ENCODE data around the gene HSPB7.
A peak's percentile ranks its signal among the peaks of the same experiment; 100 is the strongest.
"Not testable (repeated sequence)": the region's sequence is repeated elsewhere in the genome, so short reads cannot be mapped to it uniquely, and the experiment has no call there.

HSPB7 gene

GRCh38 chr1:16017461-16018303 is at the start of gene HSPB7:
TSS of gene HSPB7 (minus strand) at chr1:16018043. CDS start at chr1:16017963, 80 bp downstream.
- Histone ChIP-seq H3K4me1 (ENCODE audit: control insufficient read depth, insufficient read depth, low read length) (peaks cover 57% of the 10 kb centered on the region), H3K36me3 (ENCODE audit: control insufficient read depth, insufficient read depth, low read length) (no peaks in the 10 kb centered on the region)

GRCh38 chr1:16067127-16067768 is 49.4 kb upstream of the HSPB7 start:
- H3K27me3 ChIP-seq (ENCODE audit: control insufficient read depth, insufficient read depth, low read length), result no peaks in the 10 kb centered on the region
- no peak overlapping the region for H3K27ac ChIP-seq (ENCODE audit: low read depth, low read length)
- no peak overlapping the region for H3K4me3 ChIP-seq (ENCODE audit: low read length)
- no peaks in the 10 kb centered on the region for H3K4me1 ChIP-seq (ENCODE audit: control insufficient read depth, insufficient read depth, low read length)
- H3K36me3 ChIP-seq (ENCODE audit: control insufficient read depth, insufficient read depth, low read length), result no peaks in the 10 kb centered on the region
- H3K9ac ChIP-seq (ENCODE audit: low read length), result no peak overlapping the region

More at GRCh38 chr1:16017461-16018303, at the start of gene HSPB7:
- Histone ChIP-seq H3K27me3 (ENCODE audit: control insufficient read depth, insufficient read depth, low read length) (no peaks in the 10 kb centered on the region), H3K27ac (ENCODE audit: low read depth, low read length) (peak within 1 kb of the TSS; percentile 99), H3K4me3 (ENCODE audit: low read length) (peak within 1 kb of the TSS; percentile 72), H3K9ac (ENCODE audit: low read length) (peak within 1 kb of the TSS; percentile 96)

- Histone ChIP-seq H3K4me3 (ENCODE audit: low read length) (no peak overlapping the region), H3K9ac (ENCODE audit: low read length) (no peak overlapping the region), H3K27me3 (ENCODE audit: control insufficient read depth, insufficient read depth, low read length) (no peaks in the 10 kb centered on the region), H3K27ac (ENCODE audit: low read depth, low read length) (no peak overlapping the region), H3K4me1 (ENCODE audit: control insufficient read depth, insufficient read depth, low read length) (no peaks in the 10 kb centered on the region), H3K36me3 (ENCODE audit: control insufficient read depth, insufficient read depth, low read length) (no peaks in the 10 kb centered on the region)
Observed at GRCh38 chr1:16066245-16066644, 48.4 kb upstream of the HSPB7 start.

- H3K27me3 ChIP-seq (ENCODE audit: control insufficient read depth, insufficient read depth, low read length), result no peaks in the 10 kb centered on the region
- H3K4me3 ChIP-seq (ENCODE audit: low read length), result no peak overlapping the region
- no peak overlapping the region for H3K9ac ChIP-seq (ENCODE audit: low read length)
- no peaks in the 10 kb centered on the region for H3K4me1 ChIP-seq (ENCODE audit: control insufficient read depth, insufficient read depth, low read length)
- H3K27ac ChIP-seq (ENCODE audit: low read depth, low read length), result no peak overlapping the region
- no peaks in the 10 kb centered on the region for H3K36me3 ChIP-seq (ENCODE audit: control insufficient read depth, insufficient read depth, low read length)
Observed at GRCh38 chr1:16065269-16065576, 47.4 kb upstream of the HSPB7 start.

GRCh38 chr1:16064536-16065268 is 46.9 kb upstream of the HSPB7 start:
- H3K27me3 ChIP-seq (ENCODE audit: control insufficient read depth, insufficient read depth, low read length), result no peaks in the 10 kb centered on the region
- H3K9ac ChIP-seq (ENCODE audit: low read length), result no peak overlapping the region
- H3K27ac ChIP-seq (ENCODE audit: low read depth, low read length), result no peak overlapping the region
- no peaks in the 10 kb centered on the region for H3K4me1 ChIP-seq (ENCODE audit: control insufficient read depth, insufficient read depth, low read length)
- no peaks in the 10 kb centered on the region for H3K36me3 ChIP-seq (ENCODE audit: control insufficient read depth, insufficient read depth, low read length)
- H3K4me3 ChIP-seq (ENCODE audit: low read length), result no peak overlapping the region

GRCh38 chr1:16063921-16064320 is 46.1 kb upstream of the HSPB7 start:
- H3K27me3 ChIP-seq (ENCODE audit: control insufficient read depth, insufficient read depth, low read length), result no peaks in the 10 kb centered on the region
- no peak overlapping the region for H3K9ac ChIP-seq (ENCODE audit: low read length)
- H3K27ac ChIP-seq (ENCODE audit: low read depth, low read length), result no peak overlapping the region
- H3K36me3 ChIP-seq (ENCODE audit: control insufficient read depth, insufficient read depth, low read length), result no peaks in the 10 kb centered on the region
- no peaks in the 10 kb centered on the region for H3K4me1 ChIP-seq (ENCODE audit: control insufficient read depth, insufficient read depth, low read length)
- no peak overlapping the region for H3K4me3 ChIP-seq (ENCODE audit: low read length)

GRCh38 chr1:16063226-16063829 is 45.5 kb upstream of the HSPB7 start:
- Histone ChIP-seq H3K27ac (ENCODE audit: low read depth, low read length) (no peak overlapping the region), H3K4me3 (ENCODE audit: low read length) (no peak overlapping the region), H3K27me3 (ENCODE audit: control insufficient read depth, insufficient read depth, low read length) (no peaks in the 10 kb centered on the region), H3K36me3 (ENCODE audit: control insufficient read depth, insufficient read depth, low read length) (no peaks in the 10 kb centered on the region), H3K9ac (ENCODE audit: low read length) (no peak overlapping the region), H3K4me1 (ENCODE audit: control insufficient read depth, insufficient read depth, low read length) (no peaks in the 10 kb centered on the region)

GRCh38 chr1:16062687-16063075 is 44.8 kb upstream of the HSPB7 start:
- H3K4me3 ChIP-seq (ENCODE audit: low read length); H3K36me3 ChIP-seq (ENCODE audit: control insufficient read depth, insufficient read depth, low read length); H3K9ac ChIP-seq (ENCODE audit: low read length); H3K4me1 ChIP-seq (ENCODE audit: control insufficient read depth, insufficient read depth, low read length); H3K27ac ChIP-seq (ENCODE audit: low read depth, low read length); H3K27me3 ChIP-seq (ENCODE audit: control insufficient read depth, insufficient read depth, low read length): not testable (repeated sequence)

- H3K27ac ChIP-seq (ENCODE audit: low read depth, low read length); H3K27me3 ChIP-seq (ENCODE audit: control insufficient read depth, insufficient read depth, low read length); H3K36me3 ChIP-seq (ENCODE audit: control insufficient read depth, insufficient read depth, low read length); H3K4me3 ChIP-seq (ENCODE audit: low read length); H3K4me1 ChIP-seq (ENCODE audit: control insufficient read depth, insufficient read depth, low read length); H3K9ac ChIP-seq (ENCODE audit: low read length): not testable (repeated sequence)
Observed at GRCh38 chr1:16061989-16062686, 44.3 kb upstream of the HSPB7 start.

- no peak overlapping the region for H3K27ac ChIP-seq (ENCODE audit: low read depth, low read length)
- no peaks in the 10 kb centered on the region for H3K27me3 ChIP-seq (ENCODE audit: control insufficient read depth, insufficient read depth, low read length)
- no peaks in the 10 kb centered on the region for H3K36me3 ChIP-seq (ENCODE audit: control insufficient read depth, insufficient read depth, low read length)
- no peak overlapping the region for H3K4me3 ChIP-seq (ENCODE audit: low read length)
- no peaks in the 10 kb centered on the region for H3K4me1 ChIP-seq (ENCODE audit: control insufficient read depth, insufficient read depth, low read length)
- no peak overlapping the region for H3K9ac ChIP-seq (ENCODE audit: low read length)
Observed at GRCh38 chr1:16061266-16061665, 43.4 kb upstream of the HSPB7 start.

- H3K9ac ChIP-seq (ENCODE audit: low read length); H3K4me3 ChIP-seq (ENCODE audit: low read length); H3K36me3 ChIP-seq (ENCODE audit: control insufficient read depth, insufficient read depth, low read length); H3K4me1 ChIP-seq (ENCODE audit: control insufficient read depth, insufficient read depth, low read length); H3K27me3 ChIP-seq (ENCODE audit: control insufficient read depth, insufficient read depth, low read length); H3K27ac ChIP-seq (ENCODE audit: low read depth, low read length): not testable (repeated sequence)
Observed at GRCh38 chr1:16058394-16059120, 40.7 kb upstream of the HSPB7 start.
